Large intestine (tissue), 3 donors: ENCODE data around the gene DNAAF1. TPM values are rescaled to one million over a fixed set of nuclear protein-coding genes. Genes with fewer than 3 reads are reported as not detected.

ENCODE experiments used
- DNase-seq, 2 donors: peaks; one replicate each; pipeline versions ENCODE4 v3.0.0 to v3.0.0-alpha.2; 2013
- H3K27ac ChIP-seq: one replicate; pipeline ENCODE4 v1.5.1; 2013; ENCODE audit warnings: low read length
- H3K27me3 ChIP-seq: 2 replicates; pipeline ENCODE4 v1.6.1; 2013; ENCODE audit warnings: low read length; ENCODE audit not compliant: control insufficient read depth, insufficient read depth
- H3K36me3 ChIP-seq: 2 replicates; pipeline ENCODE4 v1.6.1; 2013; ENCODE audit warnings: low read length; ENCODE audit not compliant: control insufficient read depth, insufficient read depth
- H3K4me1 ChIP-seq: one replicate; pipeline ENCODE4 v1.6.1; 2013; ENCODE audit warnings: low read length; ENCODE audit not compliant: control insufficient read depth, insufficient read depth
- H3K4me3 ChIP-seq: one replicate; pipeline ENCODE4 v1.5.1; 2013; ENCODE audit warnings: low read length
- H3K9me3 ChIP-seq: one replicate; pipeline ENCODE4 v1.6.1; 2013; ENCODE audit warnings: mild to moderate bottlenecking, low read depth, low read length, moderate library complexity; ENCODE audit not compliant: control insufficient read depth
- WGBS: methylation state at CpG from one replicate; pipeline ENCODE4 v1.1.5; 2013; ENCODE audit warnings: low lambda C conversion rate; ENCODE audit not compliant: insufficient coverage; 5-methylcytosine and 5-hydroxymethylcytosine counted together
- polyA plus RNA-seq: library from polyadenylated mRNA; unstranded; fragments of 120-200 nt; gene quantifications from one replicate; pipeline ENCODE4 v1.2.1, GENCODE V29; 2013

The DNAAF1 gene
- polyA plus RNA-seq, 1 donor, result 0.55 TPM

DNA sequence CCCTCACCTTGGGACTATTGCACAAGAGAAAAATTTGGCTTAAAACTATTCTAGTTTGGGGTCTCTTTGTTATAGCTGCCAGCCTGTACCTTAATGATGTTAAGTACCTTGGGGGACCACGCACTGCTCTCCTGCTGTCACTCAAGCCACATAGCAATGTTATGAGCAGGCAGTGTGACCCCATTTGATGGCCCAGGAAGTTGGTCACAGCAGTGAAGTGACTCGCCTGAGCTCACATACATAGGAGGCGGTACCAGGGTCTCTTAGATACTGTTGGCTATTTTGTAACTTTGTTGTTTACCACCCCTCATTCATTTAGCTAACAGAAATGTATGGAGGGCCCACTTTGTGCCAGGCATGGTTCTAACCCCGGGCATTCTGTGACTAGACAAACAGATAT, 78.3 kb downstream of the DNAAF1 start:
- Histone ChIP-seq H3K4me1 (no peaks in the 10 kb centered on the region), H3K27ac (no peak overlapping the region), H3K9me3 (peaks cover 3% of the 10 kb centered on the region), H3K4me3 (no peak overlapping the region), H3K36me3 (no peaks in the 10 kb centered on the region), H3K27me3 (peaks cover 4% of the 10 kb centered on the region)
- no peak for DNase-seq
- no CpG with 5 or more reads among the region's 4 CpGs for WGBS

DNA sequence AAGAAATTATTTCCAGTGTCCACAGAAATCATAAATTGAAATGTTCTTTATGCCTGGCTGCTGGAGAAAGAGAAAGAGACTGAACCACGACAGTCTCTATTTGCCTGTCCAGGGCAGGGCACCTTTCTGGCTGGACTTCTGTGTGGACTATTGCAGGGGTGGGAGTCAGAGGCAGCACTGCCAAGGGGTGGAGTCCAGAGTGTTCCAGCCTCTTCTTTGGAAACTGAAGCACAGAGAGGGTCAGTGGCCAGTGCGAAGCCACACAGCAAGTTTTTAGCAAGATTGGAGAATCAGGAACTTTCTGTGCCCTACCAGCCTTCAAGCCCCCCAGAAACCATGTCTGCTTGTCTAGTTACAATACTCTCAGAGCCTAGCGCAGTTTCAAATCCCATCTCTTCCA, 79.4 kb downstream of the DNAAF1 start:
- no peak overlapping the region for H3K27ac ChIP-seq
- WGBS, result no CpG with 5 or more reads among the region's 3 CpGs
- no peaks in the 10 kb centered on the region for H3K36me3 ChIP-seq
- no peak for DNase-seq
- peaks cover 3% of the 10 kb centered on the region for H3K9me3 ChIP-seq
- H3K27me3 ChIP-seq, result peaks cover 4% of the 10 kb centered on the region
- no peaks in the 10 kb centered on the region for H3K4me1 ChIP-seq
- H3K4me3 ChIP-seq, result no peak overlapping the region

DNA sequence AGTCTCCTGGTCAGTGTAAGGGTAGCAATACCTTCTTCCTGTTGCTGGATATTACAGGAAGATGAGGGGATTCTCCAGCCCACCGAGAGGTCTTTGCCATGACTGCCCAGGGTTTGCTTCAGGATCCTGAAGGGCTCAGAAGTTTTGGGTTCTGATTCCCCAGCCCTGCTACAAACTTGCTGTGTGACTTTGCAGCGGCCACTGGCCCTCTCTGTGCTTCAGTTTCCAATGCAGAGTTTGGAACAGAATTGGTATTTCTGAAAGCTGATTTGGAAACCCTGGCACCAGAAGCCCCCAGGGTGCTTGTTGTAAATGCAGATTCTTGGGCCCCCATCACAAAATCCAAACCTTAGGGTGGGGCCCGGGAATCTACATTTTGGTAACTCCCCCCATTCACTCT, 80.0 kb downstream of the DNAAF1 start:
- Histone ChIP-seq H3K27ac (no peak overlapping the region), H3K36me3 (no peaks in the 10 kb centered on the region), H3K27me3 (peaks cover 4% of the 10 kb centered on the region), H3K4me3 (no peak overlapping the region), H3K4me1 (no peaks in the 10 kb centered on the region), H3K9me3 (peaks cover 3% of the 10 kb centered on the region)
- WGBS, result no CpG with 5 or more reads among the region's 3 CpGs
- DNase-seq, result no peak

DNA sequence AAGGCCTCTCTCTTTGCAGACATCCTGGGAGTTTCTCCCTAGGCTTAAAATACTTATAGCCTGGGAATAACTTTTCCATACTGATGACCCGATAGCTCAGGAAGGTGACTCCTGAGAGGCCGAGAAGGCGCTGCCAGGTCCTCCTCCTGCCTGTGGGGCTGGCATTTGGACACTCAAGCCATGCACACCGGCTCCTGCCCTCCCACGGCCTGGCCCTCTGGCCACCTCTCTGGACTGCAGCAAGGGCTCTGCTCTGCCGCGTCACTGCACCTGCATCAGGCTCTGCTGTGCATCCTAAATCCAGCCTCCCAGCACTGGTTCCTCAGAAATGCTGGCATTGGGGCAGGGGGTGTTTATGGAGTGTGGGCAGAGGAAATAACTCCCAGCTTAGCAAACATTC, 80.5 kb downstream of the DNAAF1 start:
- H3K36me3 ChIP-seq, result no peaks in the 10 kb centered on the region
- no peak for DNase-seq
- H3K4me3 ChIP-seq, result no peak overlapping the region
- no CpG with 5 or more reads among the region's 7 CpGs for WGBS
- no peaks in the 10 kb centered on the region for H3K4me1 ChIP-seq
- peaks cover 3% of the 10 kb centered on the region for H3K9me3 ChIP-seq
- no peak overlapping the region for H3K27ac ChIP-seq
- peaks cover 4% of the 10 kb centered on the region for H3K27me3 ChIP-seq

DNA sequence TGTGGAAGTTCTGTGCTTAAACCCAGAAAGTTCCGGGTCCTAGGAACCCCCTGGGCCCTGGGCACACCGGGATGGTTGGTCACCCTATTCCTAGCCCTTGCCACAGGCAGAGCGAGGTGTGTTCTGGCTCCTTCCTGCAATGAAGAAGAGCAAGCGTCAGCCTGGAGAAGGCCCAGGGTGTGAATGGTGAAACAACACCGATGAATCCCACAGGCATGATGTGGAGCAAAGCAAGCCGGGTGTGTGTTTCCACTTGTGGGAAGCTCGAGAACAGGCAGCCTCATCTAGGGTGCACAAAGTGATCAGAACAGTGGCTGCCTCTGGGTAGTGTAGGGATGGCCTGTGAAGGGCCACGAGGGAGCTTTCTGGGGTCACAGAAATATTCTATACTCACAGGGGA, 80.9 kb downstream of the DNAAF1 start:
- no CpG with 5 or more reads among the region's 8 CpGs for WGBS
- no peak overlapping the region for H3K27ac ChIP-seq
- no peak for DNase-seq

More for the DNA sequence above, 80.9 kb downstream of the DNAAF1 start:
- no peaks in the 10 kb centered on the region for H3K36me3 ChIP-seq
- H3K9me3 ChIP-seq, result peaks cover 3% of the 10 kb centered on the region
- H3K4me1 ChIP-seq, result no peaks in the 10 kb centered on the region
- H3K4me3 ChIP-seq, result no peak overlapping the region
- peaks cover 4% of the 10 kb centered on the region for H3K27me3 ChIP-seq

Other genes with a start within 250 kb of the DNAAF1 start
- 5.4 TPM for gene MLYCD, start 246.2 kb upstream of the DNAAF1 start, polyA plus RNA-seq
- 8.4 TPM for gene OSGIN1, start 192.1 kb upstream of the DNAAF1 start, polyA plus RNA-seq
- 6.6 TPM for gene NECAB2, start 177.1 kb upstream of the DNAAF1 start, polyA plus RNA-seq
- gene SLC38A8, start 102.5 kb upstream of the DNAAF1 start, polyA plus RNA-seq, result 0.12 TPM
- 67.7 TPM for gene MBTPS1, start 28.4 kb upstream of the DNAAF1 start, polyA plus RNA-seq
- gene HSDL1, start 131 bp upstream of the DNAAF1 start, polyA plus RNA-seq, result 19.3 TPM
- gene TAF1C, start 41.7 kb downstream of the DNAAF1 start, polyA plus RNA-seq, result 46.7 TPM
- gene ADAD2, start 45.8 kb downstream of the DNAAF1 start, polyA plus RNA-seq, result 0.43 TPM
- gene KCNG4, start 94.7 kb downstream of the DNAAF1 start, polyA plus RNA-seq, result not detected
- 18.6 TPM for gene WFDC1, start 149.6 kb downstream of the DNAAF1 start, polyA plus RNA-seq
- 17.4 TPM for gene ATP2C2, start 223.2 kb downstream of the DNAAF1 start, polyA plus RNA-seq